HG03135 (cell line): ENCODE measurements around the gene MPHOSPH9.

Source experiments
- ATAC-seq: cut with Tn5 transposase; IDR thresholded peaks from one replicate; pipeline ENCODE4 v1.9.1; 2021; ENCODE audit warnings: mild to moderate bottlenecking, moderate library complexity; ENCODE audit not compliant: unreplicated experiment

Gene MPHOSPH9, protein sequence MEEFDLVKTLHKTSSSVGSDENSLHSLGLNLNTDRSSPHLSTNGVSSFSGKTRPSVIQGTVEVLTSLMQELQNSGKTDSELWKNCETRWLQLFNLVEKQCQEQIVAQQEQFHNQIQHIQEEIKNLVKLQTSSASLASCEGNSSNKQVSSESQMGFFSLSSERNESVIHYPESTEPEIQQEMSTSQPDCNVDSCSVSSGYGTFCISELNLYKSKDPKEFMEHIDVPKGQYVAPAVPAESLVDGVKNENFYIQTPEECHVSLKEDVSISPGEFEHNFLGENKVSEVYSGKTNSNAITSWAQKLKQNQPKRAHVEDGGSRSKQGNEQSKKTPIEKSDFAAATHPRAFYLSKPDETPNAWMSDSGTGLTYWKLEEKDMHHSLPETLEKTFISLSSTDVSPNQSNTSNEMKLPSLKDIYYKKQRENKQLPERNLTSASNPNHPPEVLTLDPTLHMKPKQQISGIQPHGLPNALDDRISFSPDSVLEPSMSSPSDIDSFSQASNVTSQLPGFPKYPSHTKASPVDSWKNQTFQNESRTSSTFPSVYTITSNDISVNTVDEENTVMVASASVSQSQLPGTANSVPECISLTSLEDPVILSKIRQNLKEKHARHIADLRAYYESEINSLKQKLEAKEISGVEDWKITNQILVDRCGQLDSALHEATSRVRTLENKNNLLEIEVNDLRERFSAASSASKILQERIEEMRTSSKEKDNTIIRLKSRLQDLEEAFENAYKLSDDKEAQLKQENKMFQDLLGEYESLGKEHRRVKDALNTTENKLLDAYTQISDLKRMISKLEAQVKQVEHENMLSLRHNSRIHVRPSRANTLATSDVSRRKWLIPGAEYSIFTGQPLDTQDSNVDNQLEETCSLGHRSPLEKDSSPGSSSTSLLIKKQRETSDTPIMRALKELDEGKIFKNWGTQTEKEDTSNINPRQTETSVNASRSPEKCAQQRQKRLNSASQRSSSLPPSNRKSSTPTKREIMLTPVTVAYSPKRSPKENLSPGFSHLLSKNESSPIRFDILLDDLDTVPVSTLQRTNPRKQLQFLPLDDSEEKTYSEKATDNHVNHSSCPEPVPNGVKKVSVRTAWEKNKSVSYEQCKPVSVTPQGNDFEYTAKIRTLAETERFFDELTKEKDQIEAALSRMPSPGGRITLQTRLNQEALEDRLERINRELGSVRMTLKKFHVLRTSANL

DNA sequence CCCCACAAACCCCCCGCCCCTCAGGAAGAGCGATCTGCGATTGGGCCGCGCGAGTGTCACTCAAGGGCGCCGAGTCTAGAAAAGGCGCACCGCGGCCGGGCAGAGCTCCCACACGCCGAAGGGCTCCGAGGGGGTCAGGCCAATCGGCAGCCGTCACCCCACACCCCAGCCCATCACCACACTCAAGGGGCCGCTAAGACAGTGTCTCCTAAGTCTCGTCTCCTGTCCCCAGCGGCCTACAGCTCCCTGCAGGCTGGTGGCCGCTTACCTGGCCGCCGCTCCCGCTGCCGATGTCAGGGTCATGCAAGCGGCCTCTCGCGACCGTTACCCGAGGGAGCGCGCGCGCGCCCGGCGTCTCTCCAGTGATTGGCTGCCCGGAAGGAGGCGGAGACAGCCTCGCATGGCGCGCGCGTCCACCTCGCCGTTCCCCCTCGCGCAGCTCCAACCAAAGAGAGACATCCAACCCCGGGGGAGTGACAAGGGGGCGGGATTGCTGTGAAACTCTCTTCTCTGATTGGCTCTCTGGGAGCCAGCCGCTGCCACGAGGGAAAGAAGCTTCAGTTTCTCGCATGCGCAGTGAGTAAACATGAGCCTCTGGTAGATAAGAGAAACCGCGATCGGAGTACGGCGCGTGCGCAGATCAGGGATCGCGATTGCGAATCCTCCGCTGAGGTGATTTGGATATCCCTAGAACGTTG lies at the start of gene MPHOSPH9, which contains the start of gene MTRFR:
TSS of gene MPHOSPH9 (minus strand) at position 335 of the 698 bp plus-strand sequence. CDS start 2,777 bp downstream, outside the sequence.
TSS of gene MTRFR (plus strand) at position 630 of the 698 bp plus-strand sequence. CDS start 20,239 bp downstream, outside the sequence.
- ATAC-seq, result peak; percentile 86

DNA sequence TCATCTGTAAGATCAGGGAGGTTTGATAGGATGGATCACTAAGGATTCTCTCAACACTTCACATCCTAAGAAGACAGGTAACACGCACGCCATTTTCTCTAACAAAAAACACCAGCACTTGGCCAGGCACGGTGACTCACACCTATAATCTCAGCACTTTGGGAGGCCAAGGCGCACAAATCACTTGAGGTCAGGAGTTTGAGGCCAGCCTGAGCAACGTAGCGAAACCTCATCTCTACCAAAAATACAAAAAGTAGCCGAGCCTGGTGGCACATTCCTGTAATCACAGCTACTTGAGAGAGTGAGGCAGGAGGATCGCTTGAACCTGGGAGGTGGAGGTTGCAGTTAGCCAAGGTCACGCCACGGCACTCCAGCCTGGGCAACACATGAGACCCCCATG lies 49.2 kb upstream of the MPHOSPH9 start:
- ATAC-seq, result no peak

- no peak for ATAC-seq
These were observed 48.0 kb upstream of the MPHOSPH9 start for GRCh38 chr12:123280971-123281370.

DNA sequence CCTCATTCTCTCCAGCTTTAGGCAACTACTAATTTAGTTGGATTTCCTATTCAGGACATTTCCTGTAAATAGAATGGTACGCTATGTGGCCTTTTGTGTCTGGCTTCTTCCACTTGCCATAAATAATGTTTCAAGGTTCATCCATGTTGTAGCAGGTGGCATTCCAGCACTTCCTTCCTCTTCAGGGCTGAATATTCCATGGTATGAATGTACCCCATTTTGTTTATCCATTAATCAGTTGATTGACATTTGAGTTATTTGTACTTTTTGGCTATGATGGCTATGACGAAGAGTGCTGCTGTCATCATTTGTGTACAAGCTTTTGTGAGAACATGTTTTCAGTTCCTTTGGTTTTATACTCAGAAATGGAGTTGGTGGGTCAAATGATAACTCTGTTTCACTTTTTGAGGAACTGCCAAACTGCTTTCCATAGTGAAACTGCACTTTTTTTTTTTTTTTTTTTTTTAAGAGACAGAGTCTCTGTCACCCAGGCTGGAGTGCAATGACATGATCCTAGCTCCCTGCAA lies 45.2 kb upstream of the MPHOSPH9 start:
- peak; percentile 85 for ATAC-seq

- ATAC-seq, result no peak
These were observed 40.2 kb upstream of the MPHOSPH9 start for GRCh38 chr12:123273166-123273565.

DNA sequence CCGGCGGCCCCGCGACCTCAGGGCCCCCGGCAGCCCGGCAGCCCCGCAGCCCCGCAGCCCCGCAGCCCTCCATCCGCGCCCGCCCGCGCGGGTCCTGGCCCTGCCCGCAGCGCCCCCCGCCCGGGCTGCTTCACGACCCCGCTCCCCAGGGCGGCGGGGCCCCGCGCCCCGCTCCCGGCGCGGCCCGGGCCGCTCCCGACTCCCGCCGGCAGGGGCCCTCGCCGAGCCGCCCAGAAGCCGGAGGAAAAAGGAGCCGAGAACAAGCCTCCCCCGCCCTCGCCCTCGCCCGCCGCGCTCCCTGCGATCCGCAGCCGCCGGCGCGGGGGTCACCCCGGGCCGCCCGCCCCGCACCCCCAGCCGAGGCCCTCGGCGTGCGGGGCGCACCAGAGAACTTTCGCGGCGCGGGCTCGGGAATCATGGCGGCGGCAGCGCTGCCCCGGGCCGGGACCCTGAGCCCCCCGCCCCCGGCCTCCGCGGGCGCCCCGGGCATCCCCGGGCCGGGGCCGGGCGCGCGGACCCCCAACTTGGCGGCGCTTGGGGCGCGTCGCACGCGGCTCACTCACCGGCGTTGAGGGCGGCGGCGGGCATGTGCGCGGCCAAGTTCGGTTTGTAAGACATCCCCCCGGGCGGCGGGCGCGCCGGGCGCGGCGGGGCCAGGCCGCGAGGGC lies 38.2 kb upstream of the MPHOSPH9 start:
- ATAC-seq, result peak; percentile 65

DNA sequence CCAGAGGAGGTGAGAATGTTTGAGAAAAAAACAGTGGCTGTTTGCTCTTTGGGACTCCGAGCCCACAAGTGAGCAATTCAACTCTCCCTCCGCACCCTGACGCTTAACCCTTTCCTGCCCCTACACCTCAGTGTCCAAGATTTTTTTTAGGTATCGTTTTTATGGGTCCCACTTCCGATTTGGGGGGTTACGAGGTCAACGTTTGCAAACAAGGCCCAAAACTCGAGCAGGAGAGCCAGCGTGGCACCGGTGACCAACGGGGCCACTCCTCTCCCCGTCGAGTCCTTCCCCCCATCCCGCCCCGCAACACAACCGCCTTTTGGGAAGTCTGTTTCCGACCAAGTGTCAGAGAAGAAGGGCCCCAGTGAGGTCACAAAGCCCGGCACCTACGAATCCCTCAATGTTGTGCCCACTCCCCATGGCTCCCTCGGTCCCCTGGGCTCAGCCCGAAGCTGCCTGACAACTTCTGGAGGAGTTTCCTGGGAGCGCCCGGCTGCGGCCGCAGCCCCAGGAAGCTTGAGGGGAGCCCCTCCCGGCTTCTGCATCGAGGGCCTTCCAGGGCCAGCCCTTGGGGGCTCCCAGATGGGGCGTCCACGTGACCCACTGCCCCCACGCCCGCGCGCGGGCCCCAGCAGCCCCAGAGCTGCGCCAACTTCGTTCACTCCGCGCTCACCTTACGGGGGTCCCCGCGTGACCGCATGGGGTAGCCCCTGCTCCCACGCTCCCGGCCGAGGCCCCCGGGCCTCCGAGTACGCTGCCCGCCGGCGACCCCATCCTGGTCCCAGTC lies 37.5 kb upstream of the MPHOSPH9 start:
- peak; percentile 2 for ATAC-seq

GRCh38 chr12:123269896-123270213 lies 36.9 kb upstream of the MPHOSPH9 start:
- ATAC-seq, result no peak

GRCh38 chr12:123269395-123269892 lies 36.5 kb upstream of the MPHOSPH9 start:
- no peak for ATAC-seq

- no peak for ATAC-seq
These were observed 35.9 kb upstream of the MPHOSPH9 start for GRCh38 chr12:123268850-123269249.

- ATAC-seq, result no peak
These were observed 35.3 kb upstream of the MPHOSPH9 start for GRCh38 chr12:123267991-123268843.

DNA sequence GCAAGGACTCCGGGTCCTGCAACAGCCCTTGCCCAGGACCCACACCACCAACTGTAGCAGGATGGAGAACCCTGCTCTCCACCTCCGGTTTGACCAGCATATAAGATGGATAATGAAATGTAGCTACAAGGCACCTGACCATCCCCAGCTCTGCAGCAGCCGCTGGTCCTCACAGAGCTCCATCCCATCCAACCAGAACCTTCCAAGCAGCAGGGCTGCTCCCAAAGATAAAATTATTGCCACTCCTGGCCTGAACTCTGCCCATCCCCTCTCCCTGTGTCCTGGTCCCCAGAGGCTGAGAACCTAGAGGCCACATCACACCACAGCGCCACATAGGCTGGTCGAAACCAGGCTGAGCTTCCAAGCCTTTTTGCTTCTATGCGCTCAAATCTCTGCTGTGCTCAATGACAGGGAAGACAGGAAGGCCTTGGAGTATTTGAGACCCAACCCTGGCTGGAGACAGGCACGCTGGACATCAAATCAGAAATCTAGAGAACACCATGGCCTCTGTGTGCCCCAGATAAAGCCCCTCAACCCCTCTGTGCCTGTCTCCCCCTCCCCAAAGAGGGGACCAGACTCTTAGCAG lies 34.5 kb upstream of the MPHOSPH9 start:
- ATAC-seq, result no peak

DNA sequence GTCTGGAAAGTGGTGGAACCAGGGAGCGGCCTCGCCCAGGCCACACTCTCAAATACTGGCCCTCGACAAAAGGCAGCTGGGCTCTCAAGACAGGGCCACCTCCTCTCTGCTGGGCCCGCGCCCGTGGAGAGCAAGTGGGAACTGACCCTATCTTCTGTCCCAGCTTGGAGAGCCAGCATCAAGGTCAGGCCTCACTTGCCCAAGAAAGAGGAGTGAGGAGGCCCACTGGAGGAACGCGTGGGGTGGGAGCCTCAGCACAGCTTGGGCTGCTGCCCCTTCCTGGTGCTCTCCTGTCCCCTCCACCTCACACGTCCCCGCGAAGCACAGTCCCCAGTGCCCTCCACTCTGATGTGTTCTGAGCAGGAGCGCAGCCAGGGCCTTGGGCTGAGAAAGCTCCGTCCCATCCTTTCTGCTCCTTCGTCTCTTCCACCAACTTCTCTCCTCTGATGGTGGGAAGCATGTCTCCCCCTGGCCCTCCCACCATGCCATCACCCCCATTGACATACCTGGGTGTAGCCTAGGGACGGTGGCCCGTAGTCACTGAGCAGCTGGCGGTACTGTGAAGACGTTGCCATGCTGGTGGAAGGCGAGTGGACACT lies 33.8 kb upstream of the MPHOSPH9 start:
- ATAC-seq, result no peak

DNA sequence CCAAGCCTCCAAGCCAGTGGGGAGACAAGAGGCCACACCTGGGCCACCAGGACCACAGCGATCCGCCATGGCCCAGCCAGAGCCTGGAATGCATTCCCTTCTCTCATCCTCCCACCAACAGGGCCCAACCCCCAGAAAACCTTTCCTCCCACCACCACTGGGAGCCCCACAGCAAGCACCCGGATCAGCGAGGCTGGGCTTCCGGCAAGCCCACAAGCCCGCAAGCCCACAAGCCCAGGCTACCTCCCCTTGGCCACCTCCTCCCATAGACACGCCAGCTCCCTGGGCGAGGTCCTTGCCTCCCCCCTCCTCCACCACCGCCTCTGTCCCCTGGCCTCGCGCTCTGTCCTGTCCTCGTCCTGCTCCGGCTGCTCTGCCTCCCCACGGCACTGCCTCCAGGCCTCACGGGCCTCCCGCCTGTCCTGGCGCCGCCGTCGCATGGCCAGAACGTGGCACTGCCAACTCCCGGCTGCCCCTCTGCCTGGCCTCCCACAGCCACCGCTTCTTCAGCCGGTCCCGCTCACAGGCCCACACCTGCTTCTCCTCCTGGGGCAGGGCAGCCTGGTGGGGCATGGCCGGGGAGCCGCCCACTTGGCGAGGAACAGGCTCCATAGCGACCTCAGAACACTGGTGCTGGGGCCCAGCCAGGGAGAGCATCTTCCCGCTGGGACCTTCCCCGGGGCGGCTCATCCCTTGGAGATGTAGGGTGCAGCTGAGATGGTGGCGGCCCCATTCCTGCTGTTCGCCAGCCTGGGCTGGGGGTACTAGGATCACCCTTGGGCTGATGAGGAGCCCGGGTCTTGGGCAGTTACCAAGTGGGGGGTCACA lies 33.1 kb upstream of the MPHOSPH9 start:
- no peak for ATAC-seq

DNA sequence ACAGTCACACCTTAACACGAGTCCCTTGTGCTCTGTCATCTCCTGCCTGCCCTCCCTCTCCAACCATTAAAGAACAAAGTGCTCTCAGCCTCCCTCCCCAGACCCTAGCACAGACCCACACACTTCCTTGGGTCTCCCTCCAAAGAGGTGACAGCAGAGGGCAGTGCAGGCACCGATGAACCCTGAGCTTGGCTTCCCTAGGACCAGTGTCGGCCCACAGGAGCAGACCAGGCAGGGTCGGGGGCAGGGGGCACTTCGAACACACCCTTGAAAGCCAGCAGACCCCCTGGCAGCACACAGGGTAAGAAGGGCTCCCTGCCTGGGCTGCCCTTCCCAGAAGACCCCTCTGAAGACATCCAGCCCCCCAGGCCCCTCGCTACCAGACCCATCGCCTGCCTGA lies 31.7 kb upstream of the MPHOSPH9 start:
- no peak for ATAC-seq

- no peak for ATAC-seq
These were observed 30.4 kb upstream of the MPHOSPH9 start for GRCh38 chr12:123263196-123263817.
